Activated CD8-positive, alpha-beta T cell treated with anti-CD3 and anti-CD28 coated beads, Interleukin-2, amount 10 ng/mL, durations not matched to agents 7 days and 5 days (primary cell): ENCODE data around the gene TMEM178A. TPM values are rescaled to one million over a fixed set of nuclear protein-coding genes. Genes with fewer than 3 reads are reported as not detected.

Experiments used
- ATAC-seq: fragments of 150-1000 bp; cut with Tn5 transposase; one replicate; pipeline ENCODE4 v1.10.0; 2021; ENCODE audit warnings: moderate library complexity
- CTCF ChIA-PET: fragments of 350-600 bp; sonication (Branson Sonifier 250); formaldehyde crosslinking; loops from one replicate; lab custom pipeline; 2021; ENCODE audit warnings: antibody characterized with exemption; lab: Charles Lee
- POLR2A ChIA-PET: fragments of 350-600 bp; sonication (Branson Sonifier 250); formaldehyde crosslinking; loops from one replicate; lab custom pipeline; 2021; ENCODE audit warnings: antibody characterized with exemption; lab: Charles Lee
- DNase-seq: peaks from one replicate; pipeline ENCODE4 v3.0.0-alpha.2; 2020
- H3K27ac Mint-ChIP-seq: one replicate; pipeline ENCODE4 v1.8.0; 2021; ENCODE audit warnings: mild to moderate bottlenecking, mixed read lengths
- H3K27me3 Mint-ChIP-seq: one replicate; pipeline ENCODE4 v1.8.0; 2021; ENCODE audit warnings: low read depth, mixed read lengths
- H3K36me3 Mint-ChIP-seq: one replicate; pipeline ENCODE4 v1.8.0; 2021; ENCODE audit warnings: low read depth, mixed read lengths
- H3K4me1 Mint-ChIP-seq: one replicate; pipeline ENCODE4 v1.8.0; 2021; ENCODE audit warnings: low read depth, mixed read lengths
- H3K4me3 Mint-ChIP-seq: one replicate; pipeline ENCODE4 v1.8.0; 2021; ENCODE audit warnings: mild to moderate bottlenecking, mixed read lengths
- H3K9me3 Mint-ChIP-seq: one replicate; pipeline ENCODE4 v1.8.0; 2022; ENCODE audit warnings: mixed read lengths; ENCODE audit not compliant: insufficient read depth
- total RNA-seq, 2 experiments: library from RNA; stranded (reverse); gene quantifications; one replicate each; pipeline ENCODE4 v1.2.3, GENCODE V29; 2021

TMEM178A gene
- total RNA-seq, 2 experiments from 2014 or later = not detected

GRCh38 chr2:39631718-39632117 lies 34.0 kb upstream of the TMEM178A start:
- no peak for ATAC-seq

DNA sequence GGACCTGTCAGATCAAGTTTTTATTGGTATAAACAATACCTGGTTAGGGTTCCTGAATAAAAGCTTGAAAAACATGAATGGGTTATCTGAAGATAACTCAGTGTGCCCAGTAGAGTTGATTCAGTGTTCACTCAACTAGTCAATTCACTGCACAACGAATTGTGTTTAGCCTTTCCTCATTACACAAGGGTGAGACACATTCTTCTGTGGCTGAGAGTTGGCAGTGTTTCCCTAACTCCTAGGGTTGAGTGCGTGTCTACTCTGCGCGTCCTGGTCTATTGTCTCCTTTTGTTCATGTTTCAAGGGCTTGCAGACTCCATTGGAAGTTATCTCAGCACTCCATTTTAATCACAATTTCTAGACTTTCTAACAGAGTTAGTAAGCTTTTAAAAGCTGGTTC lies 32.8 kb upstream of the TMEM178A start:
- ChIA-PET POLR2A (no interaction called here), CTCF (no interaction called here)
- H3K27ac Mint-ChIP-seq = no peak overlapping the region

More at GRCh38 chr2:39631718-39632117, 34.0 kb upstream of the TMEM178A start:
- no peak for DNase-seq
- no peaks in the 10 kb centered on the region for H3K36me3 Mint-ChIP-seq
- CTCF ChIA-PET = interaction anchor here (1.3 kb wide), 1 partner anchor 54 kb away, joined by 3 read pairs; no protein-coding TSS in a partner anchor
- H3K9me3 Mint-ChIP-seq = no peaks in the 10 kb centered on the region
- H3K4me3 Mint-ChIP-seq = no peak overlapping the region
- H3K4me1 Mint-ChIP-seq = no peaks in the 10 kb centered on the region
- POLR2A ChIA-PET = interaction anchor here (0.6 kb wide), 1 partner anchor 80 kb away, joined by 3 read pairs; no protein-coding TSS in a partner anchor
- no peak overlapping the region for H3K27ac Mint-ChIP-seq
- no peaks in the 10 kb centered on the region for H3K27me3 Mint-ChIP-seq

GRCh38 chr2:39636306-39636705 lies 29.4 kb upstream of the TMEM178A start:
- ChIA-PET POLR2A (no interaction called here), CTCF (no interaction called here)
- no peaks in the 10 kb centered on the region for H3K36me3 Mint-ChIP-seq
- H3K27me3 Mint-ChIP-seq = no peaks in the 10 kb centered on the region
- DNase-seq (no peak), ATAC-seq (no peak)
- no peak overlapping the region for H3K27ac Mint-ChIP-seq
- H3K4me3 Mint-ChIP-seq = no peak overlapping the region
- H3K4me1 Mint-ChIP-seq = no peaks in the 10 kb centered on the region
- no peaks in the 10 kb centered on the region for H3K9me3 Mint-ChIP-seq

More for the DNA sequence above, 32.8 kb upstream of the TMEM178A start:
- ATAC-seq (no peak), DNase-seq (no peak)
- H3K36me3 Mint-ChIP-seq = no peaks in the 10 kb centered on the region
- H3K4me3 Mint-ChIP-seq = no peak overlapping the region
- H3K4me1 Mint-ChIP-seq = no peaks in the 10 kb centered on the region
- no peaks in the 10 kb centered on the region for H3K27me3 Mint-ChIP-seq
- no peaks in the 10 kb centered on the region for H3K9me3 Mint-ChIP-seq

GRCh38 chr2:39638581-39638980 lies 27.1 kb upstream of the TMEM178A start:
- Mint-ChIP-seq H3K9me3 (no peaks in the 10 kb centered on the region), H3K4me3 (no peak overlapping the region), H3K27ac (no peak overlapping the region), H3K36me3 (no peaks in the 10 kb centered on the region), H3K4me1 (no peaks in the 10 kb centered on the region), H3K27me3 (no peaks in the 10 kb centered on the region)
- ChIA-PET POLR2A (no interaction called here), CTCF (no interaction called here)
- DNase-seq = no peak
- no peak for ATAC-seq

DNA sequence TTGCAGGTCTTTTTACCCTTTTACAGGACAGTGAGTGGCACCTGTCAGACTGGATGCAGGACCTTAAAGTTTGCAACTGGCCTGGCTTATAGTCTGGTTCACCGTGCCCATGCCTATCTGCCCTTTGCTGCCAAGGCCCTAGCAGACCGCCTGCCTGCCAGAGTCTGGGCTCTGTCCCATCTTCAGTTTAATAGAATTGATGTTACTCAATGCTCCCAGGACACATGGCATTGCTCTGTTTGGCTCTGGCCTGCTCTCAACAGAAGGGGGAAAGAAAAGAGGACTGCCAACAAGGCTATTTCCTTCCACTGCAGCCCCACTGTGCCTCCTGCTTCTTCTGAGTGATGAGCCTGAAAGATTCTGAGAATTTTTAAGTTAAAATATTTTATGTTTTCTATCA lies 25.6 kb upstream of the TMEM178A start:
- ChIA-PET CTCF (no interaction called here), POLR2A (no interaction called here)
- no peak overlapping the region for H3K27ac Mint-ChIP-seq
- no peaks in the 10 kb centered on the region for H3K36me3 Mint-ChIP-seq
- no peak overlapping the region for H3K4me3 Mint-ChIP-seq
- H3K27me3 Mint-ChIP-seq = no peaks in the 10 kb centered on the region
- no peaks in the 10 kb centered on the region for H3K9me3 Mint-ChIP-seq
- H3K4me1 Mint-ChIP-seq = no peaks in the 10 kb centered on the region
- ATAC-seq (no peak), DNase-seq (no peak)

GRCh38 chr2:39640681-39641080 lies 25.0 kb upstream of the TMEM178A start:
- ChIA-PET POLR2A (no interaction called here), CTCF (no interaction called here)
- H3K4me1 Mint-ChIP-seq = no peaks in the 10 kb centered on the region
- no peak overlapping the region for H3K27ac Mint-ChIP-seq
- DNase-seq (no peak), ATAC-seq (no peak)
- no peaks in the 10 kb centered on the region for H3K27me3 Mint-ChIP-seq
- no peak overlapping the region for H3K4me3 Mint-ChIP-seq
- no peaks in the 10 kb centered on the region for H3K9me3 Mint-ChIP-seq
- no peaks in the 10 kb centered on the region for H3K36me3 Mint-ChIP-seq

- ATAC-seq = no peak
- Mint-ChIP-seq H3K36me3 (no peaks in the 10 kb centered on the region), H3K4me3 (no peak overlapping the region), H3K9me3 (no peaks in the 10 kb centered on the region), H3K4me1 (no peaks in the 10 kb centered on the region), H3K27me3 (peaks cover 1% of the 10 kb centered on the region), H3K27ac (no peak overlapping the region)
- POLR2A ChIA-PET = no interaction called here
- no peak for DNase-seq
- CTCF ChIA-PET = no interaction called here
Measured at GRCh38 chr2:39641635-39642034, 24.1 kb upstream of the TMEM178A start.

GRCh38 chr2:39642051-39642718 lies 23.5 kb upstream of the TMEM178A start:
- H3K4me3 Mint-ChIP-seq = no peak overlapping the region
- ChIA-PET CTCF (no interaction called here), POLR2A (no interaction called here)
- no peaks in the 10 kb centered on the region for H3K9me3 Mint-ChIP-seq
- H3K27me3 Mint-ChIP-seq = peaks cover 1% of the 10 kb centered on the region
- no peaks in the 10 kb centered on the region for H3K36me3 Mint-ChIP-seq
- ATAC-seq = no peak
- no peak overlapping the region for H3K27ac Mint-ChIP-seq
- no peak for DNase-seq
- no peaks in the 10 kb centered on the region for H3K4me1 Mint-ChIP-seq

GRCh38 chr2:39645826-39646225 lies 19.9 kb upstream of the TMEM178A start:
- CTCF ChIA-PET = no interaction called here
- ATAC-seq (no peak), DNase-seq (no peak)
- POLR2A ChIA-PET = no interaction called here
- Mint-ChIP-seq H3K4me3 (no peak overlapping the region), H3K4me1 (no peaks in the 10 kb centered on the region), H3K27ac (no peak overlapping the region), H3K36me3 (no peaks in the 10 kb centered on the region), H3K9me3 (no peaks in the 10 kb centered on the region), H3K27me3 (peaks cover 1% of the 10 kb centered on the region)

- ATAC-seq (no peak), DNase-seq (no peak)
- Mint-ChIP-seq H3K27me3 (peaks cover 1% of the 10 kb centered on the region), H3K36me3 (no peaks in the 10 kb centered on the region), H3K4me3 (no peak overlapping the region), H3K27ac (no peak overlapping the region), H3K9me3 (no peaks in the 10 kb centered on the region), H3K4me1 (no peaks in the 10 kb centered on the region)
- POLR2A ChIA-PET = no interaction called here
- CTCF ChIA-PET = no interaction called here
Measured at GRCh38 chr2:39646267-39646666, 19.4 kb upstream of the TMEM178A start.

- ChIA-PET CTCF (no interaction called here), POLR2A (no interaction called here)
- ATAC-seq (no peak), DNase-seq (no peak)
- H3K27me3 Mint-ChIP-seq = peaks cover 1% of the 10 kb centered on the region
- no peaks in the 10 kb centered on the region for H3K4me1 Mint-ChIP-seq
- H3K36me3 Mint-ChIP-seq = no peaks in the 10 kb centered on the region
- no peak overlapping the region for H3K4me3 Mint-ChIP-seq
- H3K9me3 Mint-ChIP-seq = no peaks in the 10 kb centered on the region
- no peak overlapping the region for H3K27ac Mint-ChIP-seq
Measured at GRCh38 chr2:39647104-39647765, 18.5 kb upstream of the TMEM178A start.

- H3K36me3 Mint-ChIP-seq = no peaks in the 10 kb centered on the region
- ChIA-PET POLR2A (interaction anchor here (0.7 kb wide), 1 partner anchor 30 kb away, joined by 3 read pairs; no protein-coding TSS in a partner anchor), CTCF (no interaction called here)
- ATAC-seq (no peak), DNase-seq (no peak)
- no peaks in the 10 kb centered on the region for H3K4me1 Mint-ChIP-seq
- H3K4me3 Mint-ChIP-seq = no peak overlapping the region
- H3K27me3 Mint-ChIP-seq = peaks cover 1% of the 10 kb centered on the region
- H3K9me3 Mint-ChIP-seq = no peaks in the 10 kb centered on the region
- H3K27ac Mint-ChIP-seq = no peak overlapping the region
Measured at GRCh38 chr2:39648580-39648979, 17.1 kb upstream of the TMEM178A start.
